DMS53 treated with DMSO at 0.1 percent for 48 hours (cell line): ENCODE measurements around the gene DCHS2.

Experiments
- DNase-seq: peaks from one replicate; lab custom pipeline; 2025; ENCODE audit not compliant: unreplicated experiment; lab: John Stamatoyannopoulos, UW

DCHS2 gene

GRCh38 chr4:154452798-154453346, 38.7 kb downstream of the DCHS2 start:
- DNase-seq = no peak

DNA sequence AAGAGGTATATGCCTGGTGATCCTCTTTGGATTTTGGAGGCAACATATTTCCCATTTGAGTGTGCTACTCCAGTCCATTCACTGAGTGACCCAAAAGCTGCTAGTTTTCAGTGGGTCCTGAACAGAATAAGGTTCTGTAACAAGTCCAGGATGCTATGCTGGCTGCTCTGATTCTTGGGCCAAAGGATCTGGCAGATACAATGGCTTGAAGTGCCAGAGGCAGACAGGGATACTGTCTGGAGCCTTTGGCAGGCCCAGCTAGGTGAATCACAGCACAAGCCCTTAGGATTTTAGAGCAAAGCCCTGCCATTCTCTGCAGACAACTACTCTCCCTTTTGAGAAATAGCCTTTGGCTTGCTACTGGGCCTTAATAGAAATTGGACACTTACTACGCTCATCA, 40.6 kb downstream of the DCHS2 start:
- no peak for DNase-seq

- no peak for DNase-seq
Measured at GRCh38 chr4:154444958-154445357, 46.6 kb downstream of the DCHS2 start.

DNA sequence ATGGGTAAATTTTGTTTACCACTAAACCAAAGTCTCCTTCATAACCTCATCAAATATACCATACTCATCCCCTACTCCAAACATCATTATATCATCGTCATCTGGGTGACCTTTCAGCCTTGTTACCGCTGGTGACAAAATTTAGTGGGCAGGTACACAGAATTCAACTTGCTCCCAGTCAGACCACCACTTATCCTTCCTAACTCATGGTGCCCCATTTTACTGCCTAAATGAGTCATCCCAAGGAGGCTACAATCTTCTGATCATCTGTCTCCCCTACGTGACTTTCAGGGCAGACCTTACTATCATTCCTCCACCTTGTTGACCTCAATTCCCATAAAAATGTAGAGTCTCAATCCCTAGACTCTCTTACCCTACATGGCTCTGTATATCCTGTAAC, 49.6 kb downstream of the DCHS2 start:
- no peak for DNase-seq

- no peak for DNase-seq
Measured at GRCh38 chr4:154441124-154441523, 50.5 kb downstream of the DCHS2 start.

- no peak for DNase-seq
Measured at GRCh38 chr4:154439224-154439623, 52.4 kb downstream of the DCHS2 start.

- DNase-seq = no peak
Measured at GRCh38 chr4:154435895-154436294, 55.7 kb downstream of the DCHS2 start.

- no peak for DNase-seq
Measured at GRCh38 chr4:154433543-154433942, 58.1 kb downstream of the DCHS2 start.

GRCh38 chr4:154429176-154429575, 62.4 kb downstream of the DCHS2 start:
- DNase-seq = no peak

DNA sequence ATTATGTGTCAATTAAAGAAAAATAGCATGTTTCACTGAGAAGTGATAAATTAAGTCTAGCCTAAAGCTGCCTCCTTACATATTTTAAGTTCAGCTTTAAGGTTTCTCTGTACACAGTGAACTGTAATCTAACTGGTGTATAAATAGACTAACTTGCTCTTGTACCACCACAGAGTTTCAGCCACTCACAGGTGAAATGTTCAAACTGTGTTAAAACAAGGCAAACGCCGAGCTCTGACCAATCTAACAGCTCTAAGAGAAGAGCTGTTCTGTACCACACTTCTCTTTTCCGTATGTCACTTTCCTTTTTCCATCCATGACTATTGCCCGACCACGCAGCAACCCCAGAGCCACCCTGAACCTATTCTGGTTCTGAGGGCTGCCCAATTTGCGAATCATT, 64.5 kb downstream of the DCHS2 start:
- no peak for DNase-seq

- no peak for DNase-seq
Measured at GRCh38 chr4:154425514-154425913, 66.1 kb downstream of the DCHS2 start.

DNA sequence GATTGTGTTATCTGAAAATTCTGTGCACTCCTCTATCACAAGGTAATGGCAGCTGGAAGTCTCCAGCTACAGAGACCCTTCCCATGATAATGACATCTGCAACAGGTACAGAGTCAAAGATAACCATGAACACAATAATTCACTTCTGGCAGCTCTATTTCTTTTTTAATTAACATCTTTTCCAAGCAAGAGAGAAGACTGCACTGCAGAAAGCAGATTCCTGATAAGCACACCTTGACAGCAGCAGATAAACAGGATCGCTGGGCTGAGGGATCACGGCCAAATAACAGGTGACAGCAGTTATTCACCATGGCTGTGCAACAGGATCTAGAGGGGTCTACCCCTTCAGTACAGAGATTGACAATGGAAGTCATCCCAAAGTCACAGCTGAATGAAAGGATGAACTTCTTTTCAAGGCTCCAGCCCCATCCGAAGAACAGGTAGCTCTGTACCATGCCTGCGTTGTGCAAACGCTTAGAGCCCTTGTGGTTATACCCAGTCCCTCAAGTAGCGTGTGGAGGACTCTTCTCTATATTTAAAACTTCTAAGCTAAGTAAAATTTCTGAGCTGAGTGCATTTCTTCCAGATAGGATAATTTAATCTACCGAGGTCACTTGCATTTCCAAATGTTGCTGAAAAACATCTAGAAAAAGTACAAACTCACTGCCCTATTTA, 66.7 kb downstream of the DCHS2 start:
- DNase-seq = no peak

DNA sequence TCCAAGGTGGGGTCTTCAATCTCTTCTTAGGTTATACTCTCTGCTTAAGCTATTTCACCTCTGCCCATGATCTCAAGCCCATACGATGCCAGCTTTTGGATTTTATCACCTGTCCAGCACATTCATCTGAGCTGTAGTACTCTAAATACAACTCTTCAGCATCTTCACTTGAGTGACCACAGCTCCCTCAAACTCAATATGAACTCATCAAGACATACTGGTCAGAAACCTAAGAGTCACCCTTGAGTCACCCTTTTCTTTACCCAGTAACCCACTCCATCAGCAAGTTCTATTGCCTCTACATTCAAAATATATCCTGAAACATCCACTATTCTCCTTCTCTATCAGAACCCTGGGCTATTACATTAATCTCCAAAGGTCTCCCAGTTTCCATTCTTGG, 69.4 kb downstream of the DCHS2 start:
- DNase-seq = no peak

- no peak for DNase-seq
Measured at GRCh38 chr4:154421618-154422017, 70.0 kb downstream of the DCHS2 start.

GRCh38 chr4:154417373-154417673, 74.3 kb downstream of the DCHS2 start:
- no peak for DNase-seq

DNA sequence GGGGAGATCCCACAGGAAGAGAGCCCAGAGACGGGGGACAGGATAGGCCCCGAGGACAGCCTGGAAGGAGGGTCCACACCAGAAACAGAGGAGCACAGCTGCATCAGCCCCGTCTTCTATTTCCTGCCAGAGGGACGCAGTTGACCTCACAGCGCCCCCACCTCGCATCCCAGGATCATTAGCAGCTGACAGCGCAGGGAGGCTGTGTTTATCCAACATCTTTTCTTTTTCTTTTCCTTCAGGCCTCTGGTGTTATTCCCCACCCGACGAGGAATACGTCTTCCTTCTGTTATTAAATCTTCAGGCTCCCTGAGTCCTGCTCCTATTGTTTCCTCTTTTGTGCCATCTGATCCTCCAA, 75.4 kb downstream of the DCHS2 start:
- no peak for DNase-seq

GRCh38 chr4:154415313-154415712, 76.3 kb downstream of the DCHS2 start:
- DNase-seq = no peak

DNA sequence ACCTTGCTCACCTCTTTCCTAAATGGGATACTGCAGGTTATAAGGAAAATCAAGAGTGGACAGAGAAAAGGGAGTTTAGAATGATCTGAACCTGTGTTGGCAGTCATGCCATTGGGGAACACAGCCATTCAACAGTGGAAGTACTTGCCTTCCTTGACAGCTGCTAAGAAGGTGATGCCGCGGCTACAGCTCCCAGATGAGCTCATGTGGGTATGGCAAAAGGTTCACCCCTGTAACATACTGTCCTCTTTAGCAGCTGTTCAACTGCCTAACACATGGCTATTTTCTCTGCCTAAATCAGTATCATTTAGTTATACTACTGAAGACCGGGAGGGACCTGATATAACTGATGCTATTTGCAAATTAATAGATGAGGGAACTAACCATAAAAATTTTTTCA, 76.8 kb downstream of the DCHS2 start:
- DNase-seq = no peak

- no peak for DNase-seq
Measured at GRCh38 chr4:154414371-154414770, 77.2 kb downstream of the DCHS2 start.

GRCh38 chr4:154407443-154407842, 84.2 kb downstream of the DCHS2 start:
- DNase-seq = no peak

DNA sequence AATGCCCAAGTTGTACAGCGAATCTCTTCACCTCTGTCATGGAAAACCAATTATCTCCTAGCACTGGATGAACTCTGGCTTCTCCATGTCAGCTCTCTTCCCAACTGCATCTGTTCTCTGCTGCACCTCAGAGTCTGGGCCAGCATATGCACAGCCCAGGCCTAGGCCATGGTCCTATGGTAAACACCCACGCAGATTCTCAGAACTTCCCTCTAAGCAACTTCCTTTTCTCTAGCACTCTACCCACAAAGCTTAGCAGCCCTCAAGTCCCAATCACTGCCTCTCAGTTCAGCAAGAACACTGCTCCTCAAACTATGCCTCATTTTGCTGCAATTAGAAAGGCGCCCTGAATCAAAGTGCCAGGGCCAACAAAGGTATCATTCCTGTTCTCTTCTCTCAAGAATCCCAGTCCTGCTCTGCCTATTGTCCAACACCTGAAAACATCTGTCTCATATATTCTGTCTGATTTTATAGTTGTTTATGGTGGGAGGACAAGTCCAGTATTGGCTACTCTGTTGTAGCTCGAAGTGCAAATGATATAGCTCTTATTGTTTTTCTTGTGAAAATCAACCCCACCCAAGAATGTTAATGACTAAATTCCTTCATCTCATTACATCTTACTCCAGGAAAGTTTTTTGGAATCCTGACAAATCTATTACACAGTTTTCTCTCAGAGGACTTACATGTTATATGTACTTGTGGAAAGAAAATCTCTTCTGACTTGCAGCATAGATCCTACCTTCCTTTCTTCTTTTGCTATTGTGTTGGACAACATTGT, 85.4 kb downstream of the DCHS2 start:
- no peak for DNase-seq

DNA sequence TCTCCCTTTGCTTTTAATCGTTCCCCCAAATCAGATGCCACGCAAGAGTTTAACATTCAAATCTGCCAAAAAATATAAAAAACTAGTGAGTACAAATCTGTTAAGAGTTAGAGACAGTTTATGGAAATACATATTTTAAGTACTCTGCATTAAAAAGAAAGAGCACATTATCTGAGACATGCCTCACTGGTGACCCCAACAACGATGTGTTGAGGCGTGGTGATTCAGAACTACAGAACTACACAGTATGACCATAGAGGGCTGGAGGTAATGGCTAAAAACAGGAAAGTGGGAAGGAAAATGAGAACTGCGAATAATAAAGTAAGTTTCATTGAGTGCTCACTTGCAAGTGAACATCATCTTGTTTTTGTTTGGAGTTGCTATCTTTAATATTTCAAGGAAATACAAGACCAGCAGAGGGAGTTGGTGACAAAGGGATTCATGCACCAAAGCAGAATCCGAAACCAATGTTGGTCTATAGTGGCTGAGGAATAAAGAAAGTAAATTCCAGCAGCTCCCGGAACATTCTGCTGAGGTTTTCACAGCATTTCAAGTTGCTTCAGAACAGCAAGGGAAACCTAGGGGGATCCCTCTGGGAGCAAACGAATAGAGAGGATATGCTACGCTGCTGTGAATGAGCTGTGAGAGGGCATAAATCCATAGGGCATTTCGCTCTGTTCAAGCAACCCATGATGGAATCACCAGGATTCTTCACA, 92.2 kb downstream of the DCHS2 start:
- peak; percentile 7 for DNase-seq
